SK-N-SH (cell line): Measurements from ENCODE around the gene CCNK. TPM values are rescaled to one million over a fixed set of nuclear protein-coding genes. Genes with fewer than 3 reads are reported as not detected.

Experiments used
- CTCF ChIA-PET: fragments of 300-600, 350-600 bp; formaldehyde crosslinking; extraction: SDS; loops from one replicate; lab custom pipeline; 2021; lab: Yijun Ruan, JAX
- POLR2A ChIA-PET: fragments of 350-600 bp; sonication (Branson Sonifier 250); formaldehyde crosslinking; extraction: SDS; loops from one replicate; lab custom pipeline; 2020; ENCODE audit warnings: antibody characterized with exemption, inconsistent platforms; lab: Yijun Ruan, JAX
- DNase-seq: peaks from one replicate; pipeline ENCODE4 v3.0.0; 2012
- H2AFZ ChIP-seq: fragments of 200-600 bp; sonication (generic); 2 replicates; pipeline ENCODE4 v1.8.1; 2016; ENCODE audit warnings: antibody characterized with exemption, mild to moderate bottlenecking, low read depth
- H3F3A ChIP-seq: fragments of 200-600 bp; sonication (generic); replicated peaks from 2 replicates; pipeline ENCODE3; 2016; ENCODE audit warnings: antibody characterized with exemption, mild to moderate bottlenecking; ENCODE audit not compliant: insufficient read depth
- H3K27ac ChIP-seq, 2 experiments: fragments of 200-500 bp in 1 of 2; fragments of 200-600 bp in 1 of 2; sonication (Bioruptor generic) in 1 of 2; sonication (generic), shearing (Covaris generic) in 1 of 2; 2 replicates each; pipeline versions ENCODE4 v1.5.1 to v1.6.1; 2014 to 2016; ENCODE audit warnings: low read depth in 2 of 2, inconsistent platforms in 1 of 2, low read length in 1 of 2, mild to moderate bottlenecking in 1 of 2, mixed read lengths in 1 of 2
- H3K27me3 ChIP-seq: fragments of 200-600 bp; sonication (generic), shearing (Covaris generic); 2 replicates; pipeline ENCODE4 v1.6.1; 2016; ENCODE audit warnings: mixed run types; ENCODE audit not compliant: insufficient read depth
- H3K36me3 ChIP-seq, 2 experiments: fragments of 200-500 bp in 1 of 2; fragments of 200-600 bp in 1 of 2; sonication (Bioruptor generic) in 1 of 2; sonication (generic) in 1 of 2; replicated peaks in 1 of 2; 2 replicates each; pipeline versions ENCODE3 to v1.5.1; 2014 to 2016; ENCODE audit warnings: low read length in 1 of 2, mild to moderate bottlenecking in 1 of 2; ENCODE audit not compliant: insufficient read depth in 2 of 2, control insufficient read depth in 1 of 2
- H3K4me1 ChIP-seq, 2 experiments: fragments of 200-500 bp in 1 of 2; fragments of 200-600 bp in 1 of 2; sonication (Bioruptor generic) in 1 of 2; sonication (generic), shearing (Covaris generic) in 1 of 2; 2 replicates each; pipeline versions ENCODE4 v1.5.1 to v1.6.1; 2014 to 2016; ENCODE audit warnings: low read depth in 1 of 2, low read length in 1 of 2, mixed run types in 1 of 2; ENCODE audit not compliant: insufficient read depth in 2 of 2, control insufficient read depth in 1 of 2
- H3K4me2 ChIP-seq: fragments of 200-600 bp; sonication (generic), shearing (Covaris generic); 2 replicates; pipeline ENCODE4 v1.6.1; 2017; ENCODE audit warnings: mixed run types
- H3K4me3 ChIP-seq, 2 experiments: fragments of 200-500 bp in 1 of 2; fragments of 200-600 bp in 1 of 2; sonication (Bioruptor generic) in 1 of 2; sonication (generic), shearing (Covaris generic) in 1 of 2; 2 replicates each; pipeline versions ENCODE4 v1.5.1 to v1.8.1; 2014 to 2016; ENCODE audit warnings: low read depth in 2 of 2, inconsistent platforms in 1 of 2, low read length in 1 of 2, mild to moderate bottlenecking in 1 of 2, mixed read lengths in 1 of 2, moderate library complexity in 1 of 2
- H3K79me2 ChIP-seq: fragments of 200-600 bp; sonication (generic); 2 replicates; pipeline ENCODE4 v1.8.1; 2017; ENCODE audit warnings: mild to moderate bottlenecking; ENCODE audit not compliant: insufficient read depth
- H3K9ac ChIP-seq: fragments of 200-600 bp; sonication (generic); 2 replicates; pipeline ENCODE4 v1.6.1; 2017; ENCODE audit warnings: mixed run types
- H3K9me2 ChIP-seq: fragments of 200-600 bp; sonication (generic); 2 replicates; pipeline ENCODE4 v1.6.1; 2017; ENCODE audit warnings: mixed run types
- H3K9me3 ChIP-seq: fragments of 200-600 bp; sonication (generic); 2 replicates; pipeline ENCODE4 v1.6.1; 2017; ENCODE audit warnings: mixed run types, mild to moderate bottlenecking, moderate library complexity
- H4K20me1 ChIP-seq: fragments of 200-600 bp; sonication (generic); 2 replicates; pipeline ENCODE4 v1.6.1; 2017; ENCODE audit warnings: mild to moderate bottlenecking, mixed run types; ENCODE audit not compliant: insufficient read depth
- ELF1 ChIP-seq: IDR thresholded peaks from 2 replicates; pipeline ENCODE4 v1.4.0; 2012
- EP300 ChIP-seq, 2 experiments: IDR thresholded peaks; 2 replicates each; pipeline versions ENCODE4 v1.4.0 to v1.6.1; 2012; ENCODE audit warnings: borderline replicate concordance in 1 of 2, low read depth in 1 of 2, low read length in 1 of 2
- FOSL2 ChIP-seq: IDR thresholded peaks from 2 replicates; pipeline ENCODE4 v1.4.0; 2012; ENCODE audit warnings: low read depth, mild to moderate bottlenecking, moderate library complexity, borderline replicate concordance
- FOXM1 ChIP-seq: IDR thresholded peaks from 2 replicates; pipeline ENCODE4 v1.4.0; 2012; ENCODE audit warnings: low read depth, mild to moderate bottlenecking
- GATA2 ChIP-seq: sonication (generic); formaldehyde crosslinking; IDR thresholded peaks from 2 replicates; pipeline ENCODE4 v1.5.0; 2020; ENCODE audit warnings: mild to moderate bottlenecking, missing genetic modification reagents
- JUND ChIP-seq: IDR thresholded peaks from 2 replicates; pipeline ENCODE4 v1.4.0; 2012
- MEF2A ChIP-seq: IDR thresholded peaks from 2 replicates; pipeline ENCODE4 v1.4.0; 2012; ENCODE audit warnings: low read depth, borderline replicate concordance
- MXI1 ChIP-seq: IDR thresholded peaks from 2 replicates; pipeline ENCODE4 v1.6.1; 2012; ENCODE audit warnings: mild to moderate bottlenecking, low read depth, low read length, improper control_type of control experiment
- NFIC ChIP-seq: IDR thresholded peaks from 2 replicates; pipeline ENCODE4 v1.4.0; 2012; ENCODE audit warnings: borderline replicate concordance
- NRF1 ChIP-seq: IDR thresholded peaks from 2 replicates; pipeline ENCODE4 v1.6.1; 2012; ENCODE audit warnings: low read depth, mild to moderate bottlenecking, low read length
- POLR2AphosphoS5 ChIP-seq: IDR thresholded peaks from 2 replicates; pipeline ENCODE4 v1.6.1; 2012; ENCODE audit warnings: low read depth, low read length
- RCOR1 ChIP-seq: fragments of 150-350 bp; IDR thresholded peaks from 2 replicates; pipeline ENCODE4 v1.6.1; 2017; ENCODE audit warnings: antibody characterized with exemption, low read length
- RFX5 ChIP-seq: IDR thresholded peaks from 2 replicates; pipeline ENCODE4 v1.6.1; 2012; ENCODE audit warnings: mild to moderate bottlenecking, improper control_type of control experiment, low read length
- SIN3A ChIP-seq: IDR thresholded peaks from 2 replicates; pipeline ENCODE4 v1.6.1; 2012; ENCODE audit warnings: low read depth, mild to moderate bottlenecking, low read length, moderate library complexity, borderline replicate concordance
- SMC3 ChIP-seq: IDR thresholded peaks from 2 replicates; pipeline ENCODE4 v1.6.1; 2012; ENCODE audit warnings: low read depth, low read length, improper control_type of control experiment
- TCF12 ChIP-seq: IDR thresholded peaks from 2 replicates; pipeline ENCODE4 v1.4.0; 2012
- USF1 ChIP-seq: IDR thresholded peaks from 2 replicates; pipeline ENCODE4 v1.4.0; 2012; ENCODE audit warnings: low read depth, borderline replicate concordance
- USF2 ChIP-seq: fragments of 150-350 bp; IDR thresholded peaks from 2 replicates; pipeline ENCODE4 v1.6.1; 2017; ENCODE audit warnings: antibody characterized with exemption, low read length, low read depth, borderline replicate concordance
- WGBS: methylation state at CpG from one replicate; pipeline ENCODE4 v1.1.6; 2017; ENCODE audit warnings: low lambda C conversion rate; 5-methylcytosine and 5-hydroxymethylcytosine counted together
- polyA plus RNA-seq, 3 experiments: library from polyadenylated mRNA; depleted of rRNA; stranded (reverse); fragments of >200 nt; gene quantifications; 2 replicates each; pipeline ENCODE4 v1.2.3, GENCODE V29; 2012
- TF ChIP-seq, protein P1 (sequence below): IDR thresholded peaks from 2 replicates; pipeline ENCODE4 v1.4.0; 2012; ENCODE audit warnings: low read depth
- TF ChIP-seq, protein P2 (sequence below): IDR thresholded peaks from 2 replicates; pipeline ENCODE4 v1.4.0; 2012; ENCODE audit warnings: low read depth, borderline replicate concordance

Gene CCNK
- polyA plus RNA-seq, 1 of the 3 experiments (the other 2 are of a cell fraction), result 14.6 TPM

- no peak overlapping the region for H3K4me3 ChIP-seq
- ChIA-PET POLR2A (no interaction called here), CTCF (no interaction called here)
- peaks cover 4% of the 10 kb centered on the region for H3F3A ChIP-seq
- peaks cover 4% of the 10 kb centered on the region; the same call in 1 of the 2 replicates for H3K79me2 ChIP-seq
- H3K4me1 ChIP-seq, result no peaks in the 10 kb centered on the region; a peak in 1 of 4 replicates
- TF ChIP-seq FOXM1 (no peak), SIN3A (no peak), MEF2A (no peak), JUND (no peak), NFIC (no peak), MXI1 (no peak), TCF12 (no peak), NRF1 (no peak), GATA2 (no peak), ELF1 (no peak), RFX5 (no peak), USF2 (no peak), POLR2AphosphoS5 (no peak), FOSL2 (no peak), RCOR1 (no peak), USF1 (no peak), SMC3 (no peak), EP300 (IDR thresholded peaks at IDR 0.05; ENCODE audit: borderline replicate concordance in 1 of 2, low read depth in 1 of 2, low read length in 1 of 2) (no peak)
- TF ChIP-seq, protein P1, sequence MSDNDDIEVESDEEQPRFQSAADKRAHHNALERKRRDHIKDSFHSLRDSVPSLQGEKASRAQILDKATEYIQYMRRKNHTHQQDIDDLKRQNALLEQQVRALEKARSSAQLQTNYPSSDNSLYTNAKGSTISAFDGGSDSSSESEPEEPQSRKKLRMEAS, result no peak
- TF ChIP-seq, protein P2, sequence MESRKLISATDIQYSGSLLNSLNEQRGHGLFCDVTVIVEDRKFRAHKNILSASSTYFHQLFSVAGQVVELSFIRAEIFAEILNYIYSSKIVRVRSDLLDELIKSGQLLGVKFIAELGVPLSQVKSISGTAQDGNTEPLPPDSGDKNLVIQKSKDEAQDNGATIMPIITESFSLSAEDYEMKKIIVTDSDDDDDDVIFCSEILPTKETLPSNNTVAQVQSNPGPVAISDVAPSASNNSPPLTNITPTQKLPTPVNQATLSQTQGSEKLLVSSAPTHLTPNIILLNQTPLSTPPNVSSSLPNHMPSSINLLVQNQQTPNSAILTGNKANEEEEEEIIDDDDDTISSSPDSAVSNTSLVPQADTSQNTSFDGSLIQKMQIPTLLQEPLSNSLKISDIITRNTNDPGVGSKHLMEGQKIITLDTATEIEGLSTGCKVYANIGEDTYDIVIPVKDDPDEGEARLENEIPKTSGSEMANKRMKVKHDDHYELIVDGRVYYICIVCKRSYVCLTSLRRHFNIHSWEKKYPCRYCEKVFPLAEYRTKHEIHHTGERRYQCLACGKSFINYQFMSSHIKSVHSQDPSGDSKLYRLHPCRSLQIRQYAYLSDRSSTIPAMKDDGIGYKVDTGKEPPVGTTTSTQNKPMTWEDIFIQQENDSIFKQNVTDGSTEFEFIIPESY, result no peak
- DNase-seq, result no peak
- no peaks in the 10 kb centered on the region for H3K27me3 ChIP-seq
- no peak overlapping the region for H3K27ac ChIP-seq
- no peak overlapping the region for H2AFZ ChIP-seq
- H3K9ac ChIP-seq, result no peak overlapping the region
- H3K36me3 ChIP-seq, result peaks cover 10 to 19% of the 10 kb centered on the region in 2 experiments
- WGBS, result 100% methylated on average over 1 of the region's 1 CpG
- peaks cover 4% of the 10 kb centered on the region; the same call in 1 of the 2 replicates for H3K9me3 ChIP-seq
- H3K9me2 ChIP-seq, result no peaks in the 10 kb centered on the region
- H4K20me1 ChIP-seq, result no peaks in the 10 kb centered on the region
- no peak overlapping the region for H3K4me2 ChIP-seq
These were observed 48.7 kb upstream of the CCNK start for GRCh38 chr14:99432485-99432884.
